Measurements from ENCODE around the gene TPST2. TPM values are rescaled to one million over a fixed set of nuclear protein-coding genes. Genes with fewer than 3 reads are reported as not detected.

The TPST2 gene
- total and polyA plus RNA-seq, 9 of the 15 experiments (the other 6 are each of a cell fraction or from before 2014, with no cell fraction given) = 14.2 to 123 (median 60.1) TPM

DNA sequence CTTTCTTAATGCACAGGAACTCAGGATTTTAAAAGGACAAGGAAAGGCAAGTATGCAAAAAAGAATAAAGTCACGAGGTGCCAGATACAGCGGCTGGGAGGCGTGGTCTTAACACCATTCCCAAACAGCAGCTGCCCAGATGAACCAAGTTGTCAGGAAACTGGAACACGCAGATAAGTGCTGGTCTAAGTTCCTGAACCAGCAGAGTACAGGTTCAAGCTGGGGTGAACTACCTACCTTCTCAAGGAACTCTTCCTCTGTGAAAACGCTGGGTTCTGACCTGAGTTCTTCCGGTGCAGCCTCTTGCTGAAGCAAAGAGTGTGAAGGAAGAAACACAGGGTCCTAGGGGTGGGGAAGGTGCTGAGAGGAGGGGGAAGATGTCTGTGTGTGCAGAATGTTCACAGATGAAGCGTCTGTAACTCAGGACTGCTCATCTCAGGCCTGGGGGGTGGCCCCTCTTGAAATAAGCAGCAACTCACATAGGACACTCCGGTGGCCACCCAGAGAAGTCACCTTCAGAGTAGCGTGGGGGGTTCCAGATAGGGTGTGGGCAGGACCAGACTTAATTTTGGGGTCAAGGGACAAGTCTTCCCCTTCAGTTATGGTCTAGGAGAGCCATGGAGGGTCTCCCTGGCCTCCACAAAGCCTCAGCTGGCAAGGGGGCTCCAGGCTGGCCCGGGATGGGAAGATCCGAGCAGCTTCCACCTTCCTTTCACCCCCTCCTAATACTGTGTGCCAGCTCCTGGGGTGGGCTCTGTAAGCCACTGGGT lies 3.2 kb downstream of the TPST2 start (continued):
- TF ChIP-seq, protein P1, sequence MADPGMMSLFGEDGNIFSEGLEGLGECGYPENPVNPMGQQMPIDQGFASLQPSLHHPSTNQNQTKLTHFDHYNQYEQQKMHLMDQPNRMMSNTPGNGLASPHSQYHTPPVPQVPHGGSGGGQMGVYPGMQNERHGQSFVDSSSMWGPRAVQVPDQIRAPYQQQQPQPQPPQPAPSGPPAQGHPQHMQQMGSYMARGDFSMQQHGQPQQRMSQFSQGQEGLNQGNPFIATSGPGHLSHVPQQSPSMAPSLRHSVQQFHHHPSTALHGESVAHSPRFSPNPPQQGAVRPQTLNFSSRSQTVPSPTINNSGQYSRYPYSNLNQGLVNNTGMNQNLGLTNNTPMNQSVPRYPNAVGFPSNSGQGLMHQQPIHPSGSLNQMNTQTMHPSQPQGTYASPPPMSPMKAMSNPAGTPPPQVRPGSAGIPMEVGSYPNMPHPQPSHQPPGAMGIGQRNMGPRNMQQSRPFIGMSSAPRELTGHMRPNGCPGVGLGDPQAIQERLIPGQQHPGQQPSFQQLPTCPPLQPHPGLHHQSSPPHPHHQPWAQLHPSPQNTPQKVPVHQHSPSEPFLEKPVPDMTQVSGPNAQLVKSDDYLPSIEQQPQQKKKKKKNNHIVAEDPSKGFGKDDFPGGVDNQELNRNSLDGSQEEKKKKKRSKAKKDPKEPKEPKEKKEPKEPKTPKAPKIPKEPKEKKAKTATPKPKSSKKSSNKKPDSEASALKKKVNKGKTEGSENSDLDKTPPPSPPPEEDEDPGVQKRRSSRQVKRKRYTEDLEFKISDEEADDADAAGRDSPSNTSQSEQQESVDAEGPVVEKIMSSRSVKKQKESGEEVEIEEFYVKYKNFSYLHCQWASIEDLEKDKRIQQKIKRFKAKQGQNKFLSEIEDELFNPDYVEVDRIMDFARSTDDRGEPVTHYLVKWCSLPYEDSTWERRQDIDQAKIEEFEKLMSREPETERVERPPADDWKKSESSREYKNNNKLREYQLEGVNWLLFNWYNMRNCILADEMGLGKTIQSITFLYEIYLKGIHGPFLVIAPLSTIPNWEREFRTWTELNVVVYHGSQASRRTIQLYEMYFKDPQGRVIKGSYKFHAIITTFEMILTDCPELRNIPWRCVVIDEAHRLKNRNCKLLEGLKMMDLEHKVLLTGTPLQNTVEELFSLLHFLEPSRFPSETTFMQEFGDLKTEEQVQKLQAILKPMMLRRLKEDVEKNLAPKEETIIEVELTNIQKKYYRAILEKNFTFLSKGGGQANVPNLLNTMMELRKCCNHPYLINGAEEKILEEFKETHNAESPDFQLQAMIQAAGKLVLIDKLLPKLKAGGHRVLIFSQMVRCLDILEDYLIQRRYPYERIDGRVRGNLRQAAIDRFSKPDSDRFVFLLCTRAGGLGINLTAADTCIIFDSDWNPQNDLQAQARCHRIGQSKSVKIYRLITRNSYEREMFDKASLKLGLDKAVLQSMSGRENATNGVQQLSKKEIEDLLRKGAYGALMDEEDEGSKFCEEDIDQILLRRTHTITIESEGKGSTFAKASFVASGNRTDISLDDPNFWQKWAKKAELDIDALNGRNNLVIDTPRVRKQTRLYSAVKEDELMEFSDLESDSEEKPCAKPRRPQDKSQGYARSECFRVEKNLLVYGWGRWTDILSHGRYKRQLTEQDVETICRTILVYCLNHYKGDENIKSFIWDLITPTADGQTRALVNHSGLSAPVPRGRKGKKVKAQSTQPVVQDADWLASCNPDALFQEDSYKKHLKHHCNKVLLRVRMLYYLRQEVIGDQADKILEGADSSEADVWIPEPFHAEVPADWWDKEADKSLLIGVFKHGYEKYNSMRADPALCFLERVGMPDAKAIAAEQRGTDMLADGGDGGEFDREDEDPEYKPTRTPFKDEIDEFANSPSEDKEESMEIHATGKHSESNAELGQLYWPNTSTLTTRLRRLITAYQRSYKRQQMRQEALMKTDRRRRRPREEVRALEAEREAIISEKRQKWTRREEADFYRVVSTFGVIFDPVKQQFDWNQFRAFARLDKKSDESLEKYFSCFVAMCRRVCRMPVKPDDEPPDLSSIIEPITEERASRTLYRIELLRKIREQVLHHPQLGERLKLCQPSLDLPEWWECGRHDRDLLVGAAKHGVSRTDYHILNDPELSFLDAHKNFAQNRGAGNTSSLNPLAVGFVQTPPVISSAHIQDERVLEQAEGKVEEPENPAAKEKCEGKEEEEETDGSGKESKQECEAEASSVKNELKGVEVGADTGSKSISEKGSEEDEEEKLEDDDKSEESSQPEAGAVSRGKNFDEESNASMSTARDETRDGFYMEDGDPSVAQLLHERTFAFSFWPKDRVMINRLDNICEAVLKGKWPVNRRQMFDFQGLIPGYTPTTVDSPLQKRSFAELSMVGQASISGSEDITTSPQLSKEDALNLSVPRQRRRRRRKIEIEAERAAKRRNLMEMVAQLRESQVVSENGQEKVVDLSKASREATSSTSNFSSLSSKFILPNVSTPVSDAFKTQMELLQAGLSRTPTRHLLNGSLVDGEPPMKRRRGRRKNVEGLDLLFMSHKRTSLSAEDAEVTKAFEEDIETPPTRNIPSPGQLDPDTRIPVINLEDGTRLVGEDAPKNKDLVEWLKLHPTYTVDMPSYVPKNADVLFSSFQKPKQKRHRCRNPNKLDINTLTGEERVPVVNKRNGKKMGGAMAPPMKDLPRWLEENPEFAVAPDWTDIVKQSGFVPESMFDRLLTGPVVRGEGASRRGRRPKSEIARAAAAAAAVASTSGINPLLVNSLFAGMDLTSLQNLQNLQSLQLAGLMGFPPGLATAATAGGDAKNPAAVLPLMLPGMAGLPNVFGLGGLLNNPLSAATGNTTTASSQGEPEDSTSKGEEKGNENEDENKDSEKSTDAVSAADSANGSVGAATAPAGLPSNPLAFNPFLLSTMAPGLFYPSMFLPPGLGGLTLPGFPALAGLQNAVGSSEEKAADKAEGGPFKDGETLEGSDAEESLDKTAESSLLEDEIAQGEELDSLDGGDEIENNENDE (IDR thresholded peaks at IDR 0.05; ENCODE audit: low read depth, low read length) = no peak
- TF ChIP-seq, protein P2, sequence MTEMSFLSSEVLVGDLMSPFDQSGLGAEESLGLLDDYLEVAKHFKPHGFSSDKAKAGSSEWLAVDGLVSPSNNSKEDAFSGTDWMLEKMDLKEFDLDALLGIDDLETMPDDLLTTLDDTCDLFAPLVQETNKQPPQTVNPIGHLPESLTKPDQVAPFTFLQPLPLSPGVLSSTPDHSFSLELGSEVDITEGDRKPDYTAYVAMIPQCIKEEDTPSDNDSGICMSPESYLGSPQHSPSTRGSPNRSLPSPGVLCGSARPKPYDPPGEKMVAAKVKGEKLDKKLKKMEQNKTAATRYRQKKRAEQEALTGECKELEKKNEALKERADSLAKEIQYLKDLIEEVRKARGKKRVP (CRISPR knock-in tag; IDR thresholded peaks at IDR 0.05) = no peak
- TF ChIP-seq ZNF780A (CRISPR knock-in tag; IDR thresholded peaks at IDR 0.05) = no peak
- no peak for TF ChIP-seq EZH2 (IDR thresholded peaks at IDR 0.05; ENCODE audit: borderline replicate concordance, low read depth, low read length)
- no peak for TF ChIP-seq ZNF583 (CRISPR knock-in tag; IDR thresholded peaks at IDR 0.05)
- TF ChIP-seq HNRNPLL (IDR thresholded peaks at IDR 0.05; ENCODE audit: low read depth, low read length, poor library complexity, severe bottlenecking) = peak; percentile 18
- no peak for TF ChIP-seq RFX7 (CRISPR knock-in tag; IDR thresholded peaks at IDR 0.05)
- no peak for TF ChIP-seq ZKSCAN8 (CRISPR knock-in tag; IDR thresholded peaks at IDR 0.05)
- no peak for TF ChIP-seq SRSF7 (optimal IDR thresholded peaks at IDR 0.05; ENCODE audit: low read depth, low read length)
- TF ChIP-seq FOXA1 (IDR thresholded peaks at IDR 0.05; ENCODE audit: borderline replicate concordance) = no peak
- peak; percentile 30; the same call in 1 of the 2 replicates for TF ChIP-seq CBFA2T3 (IDR thresholded peaks at IDR 0.05)
- TF ChIP-seq SMARCE1 (IDR thresholded peaks at IDR 0.05) = no peak
- TF ChIP-seq, protein P3, sequence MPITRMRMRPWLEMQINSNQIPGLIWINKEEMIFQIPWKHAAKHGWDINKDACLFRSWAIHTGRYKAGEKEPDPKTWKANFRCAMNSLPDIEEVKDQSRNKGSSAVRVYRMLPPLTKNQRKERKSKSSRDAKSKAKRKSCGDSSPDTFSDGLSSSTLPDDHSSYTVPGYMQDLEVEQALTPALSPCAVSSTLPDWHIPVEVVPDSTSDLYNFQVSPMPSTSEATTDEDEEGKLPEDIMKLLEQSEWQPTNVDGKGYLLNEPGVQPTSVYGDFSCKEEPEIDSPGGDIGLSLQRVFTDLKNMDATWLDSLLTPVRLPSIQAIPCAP (CRISPR knock-in tag; IDR thresholded peaks at IDR 0.05; ENCODE audit: borderline replicate concordance) = no peak
- TF ChIP-seq ZNF778 (CRISPR knock-in tag; IDR thresholded peaks at IDR 0.05) = no peak
- no peak for TF ChIP-seq ZNF143 (CRISPR knock-in tag; IDR thresholded peaks at IDR 0.05)
- no peak for TF ChIP-seq BCL6 (CRISPR knock-in tag; IDR thresholded peaks at IDR 0.05)
